Smooth muscle cell (in vitro differentiated cells): ENCODE data around the gene TSHZ2. TPM values are rescaled to one million over a fixed set of nuclear protein-coding genes. Genes with fewer than 3 reads are reported as not detected.

Source experiments
- DNase-seq: peaks from one replicate; lab custom pipeline; 2025; ENCODE audit not compliant: unreplicated experiment; lab: John Stamatoyannopoulos, UW
- H2AFZ ChIP-seq: fragments of 200-600 bp; sonication (generic); 2 replicates; pipeline ENCODE4 v1.6.0; 2016; ENCODE audit warnings: antibody characterized with exemption, low read depth, mild to moderate bottlenecking
- H3F3A ChIP-seq: fragments of 200-600 bp; sonication (generic); 2 replicates; pipeline ENCODE4 v1.6.0; 2017; ENCODE audit warnings: antibody characterized with exemption, low read depth
- H3K27ac ChIP-seq: fragments of 200-600 bp; sonication (generic); 2 replicates; pipeline ENCODE4 v1.5.1; 2016; ENCODE audit warnings: low read depth, mild to moderate bottlenecking
- H3K27me3 ChIP-seq: fragments of 200-600 bp; sonication (generic); 2 replicates; pipeline ENCODE4 v1.6.1; 2016; ENCODE audit warnings: low read depth, mild to moderate bottlenecking
- H3K36me3 ChIP-seq: fragments of 200-600 bp; sonication (generic); 2 replicates; pipeline ENCODE4 v1.5.1; 2016; ENCODE audit warnings: low read depth
- H3K4me1 ChIP-seq: fragments of 200-600 bp; sonication (generic); 2 replicates; pipeline ENCODE4 v1.5.1; 2016; ENCODE audit warnings: low read depth
- H3K4me2 ChIP-seq: fragments of 200-600 bp; sonication (generic); 2 replicates; pipeline ENCODE4 v1.6.0; 2016; ENCODE audit warnings: mild to moderate bottlenecking
- H3K4me3 ChIP-seq: fragments of 200-600 bp; sonication (generic); 2 replicates; pipeline ENCODE4 v1.5.1; 2016; ENCODE audit warnings: mild to moderate bottlenecking
- H3K79me2 ChIP-seq: fragments of 200-600 bp; sonication (generic); 2 replicates; pipeline ENCODE4 v1.6.0; 2016; ENCODE audit warnings: low read depth, mild to moderate bottlenecking
- H3K9ac ChIP-seq: fragments of 200-600 bp; sonication (generic); 2 replicates; pipeline ENCODE4 v1.6.0; 2016; ENCODE audit warnings: low read depth
- H3K9me3 ChIP-seq: fragments of 200-600 bp; sonication (generic); replicated peaks from 2 replicates; pipeline ENCODE4 v1.5.1; 2016; ENCODE audit warnings: low read depth
- H4K20me1 ChIP-seq: fragments of 200-600 bp; sonication (generic); 2 replicates; pipeline ENCODE4 v1.6.0; 2016; ENCODE audit warnings: low read depth
- WGBS: methylation state at CpG from one replicate; pipeline ENCODE4 v1.1.7; 2016; ENCODE audit warnings: low lambda C conversion rate; 5-methylcytosine and 5-hydroxymethylcytosine counted together
- polyA plus RNA-seq: library from polyadenylated mRNA; unstranded; fragments of >200 nt; fragmentation: Nextera tagmentation; extraction: Ambion mirVana; gene quantifications from 2 replicates; pipeline ENCODE4 v1.2.1, GENCODE V29; 2016
- total RNA-seq: library from RNA; depleted of rRNA; stranded (reverse); fragments of >200 nt; gene quantifications from 2 replicates; pipeline ENCODE4 v1.2.3, GENCODE V29; 2014
- TF ChIP-seq, protein P1 (sequence below): fragments of 200-600 bp; sonication (generic); IDR thresholded peaks from 2 replicates; pipeline ENCODE4 v1.5.1; 2017; ENCODE audit warnings: borderline replicate concordance, mild to moderate bottlenecking, antibody characterized with exemption; ENCODE audit not compliant: insufficient read depth, poor library complexity, severe bottlenecking

Gene TSHZ2
- total and polyA plus RNA-seq, 2 experiments from 2014 or later = 4.8 to 6.6 TPM

DNA sequence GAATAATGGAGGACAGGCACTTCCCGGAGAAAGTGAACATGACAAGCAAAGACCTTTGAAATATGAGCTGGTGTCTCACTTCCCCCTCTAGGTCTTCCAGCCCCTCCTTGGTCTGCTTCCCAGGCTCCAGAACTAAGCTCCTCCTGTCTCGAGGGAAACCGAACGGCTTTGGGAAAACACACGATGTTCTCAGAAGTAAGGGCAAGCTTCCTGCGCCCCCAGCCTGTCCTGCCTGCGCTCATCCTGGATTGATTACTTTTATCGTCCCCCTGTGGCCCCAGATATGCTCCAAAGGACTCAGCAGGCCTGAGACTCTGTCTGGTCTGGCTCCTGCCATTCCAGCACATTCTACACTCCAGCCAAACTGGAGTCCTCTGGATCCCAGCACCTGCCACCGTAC is 538.1 kb downstream of the TSHZ2 start:
- no peaks in the 10 kb centered on the region for H3K9me3 ChIP-seq
- no peak overlapping the region for H2AFZ ChIP-seq
- no peaks in the 10 kb centered on the region for H4K20me1 ChIP-seq
- no peaks in the 10 kb centered on the region for H3K79me2 ChIP-seq
- H3K4me3 ChIP-seq = no peak overlapping the region
- H3K9ac ChIP-seq = no peak overlapping the region
- H3K4me2 ChIP-seq = no peak overlapping the region
- H3K4me1 ChIP-seq = no peaks in the 10 kb centered on the region
- no peak overlapping the region for H3K27ac ChIP-seq
- TF ChIP-seq, protein P1, sequence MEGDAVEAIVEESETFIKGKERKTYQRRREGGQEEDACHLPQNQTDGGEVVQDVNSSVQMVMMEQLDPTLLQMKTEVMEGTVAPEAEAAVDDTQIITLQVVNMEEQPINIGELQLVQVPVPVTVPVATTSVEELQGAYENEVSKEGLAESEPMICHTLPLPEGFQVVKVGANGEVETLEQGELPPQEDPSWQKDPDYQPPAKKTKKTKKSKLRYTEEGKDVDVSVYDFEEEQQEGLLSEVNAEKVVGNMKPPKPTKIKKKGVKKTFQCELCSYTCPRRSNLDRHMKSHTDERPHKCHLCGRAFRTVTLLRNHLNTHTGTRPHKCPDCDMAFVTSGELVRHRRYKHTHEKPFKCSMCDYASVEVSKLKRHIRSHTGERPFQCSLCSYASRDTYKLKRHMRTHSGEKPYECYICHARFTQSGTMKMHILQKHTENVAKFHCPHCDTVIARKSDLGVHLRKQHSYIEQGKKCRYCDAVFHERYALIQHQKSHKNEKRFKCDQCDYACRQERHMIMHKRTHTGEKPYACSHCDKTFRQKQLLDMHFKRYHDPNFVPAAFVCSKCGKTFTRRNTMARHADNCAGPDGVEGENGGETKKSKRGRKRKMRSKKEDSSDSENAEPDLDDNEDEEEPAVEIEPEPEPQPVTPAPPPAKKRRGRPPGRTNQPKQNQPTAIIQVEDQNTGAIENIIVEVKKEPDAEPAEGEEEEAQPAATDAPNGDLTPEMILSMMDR = no peak
- no peak for DNase-seq
- WGBS = 97% methylated on average over 9 of the region's 9 CpGs
- no peaks in the 10 kb centered on the region for H3F3A ChIP-seq
- H3K27me3 ChIP-seq = no peaks in the 10 kb centered on the region
- no peaks in the 10 kb centered on the region for H3K36me3 ChIP-seq

DNA sequence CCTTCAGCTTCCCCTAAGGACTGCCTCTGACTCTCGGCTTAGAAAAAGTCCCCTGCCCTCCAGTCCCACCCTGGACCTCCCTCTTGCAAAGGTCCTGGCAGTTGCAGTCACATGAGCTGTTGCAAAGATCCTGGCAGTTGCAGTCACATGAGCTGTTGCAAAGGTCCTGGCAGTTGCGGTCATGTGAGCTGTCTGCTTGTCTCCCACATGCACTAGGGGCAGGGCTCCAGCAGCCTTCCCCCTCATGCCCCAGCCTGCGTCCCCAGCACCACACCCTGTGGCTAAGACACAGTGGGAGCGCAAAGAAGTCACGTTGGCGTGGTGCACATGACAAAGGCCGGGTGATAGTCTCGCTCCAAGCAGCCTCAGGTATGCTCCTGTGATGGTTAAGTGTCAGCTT is 538.5 kb downstream of the TSHZ2 start:
- Histone ChIP-seq H3K27me3 (no peaks in the 10 kb centered on the region), H3K9me3 (no peaks in the 10 kb centered on the region), H3K79me2 (no peaks in the 10 kb centered on the region), H3F3A (no peaks in the 10 kb centered on the region), H3K4me2 (no peak overlapping the region), H2AFZ (no peak overlapping the region), H3K4me3 (no peak overlapping the region), H3K4me1 (no peaks in the 10 kb centered on the region), H4K20me1 (no peaks in the 10 kb centered on the region), H3K36me3 (no peaks in the 10 kb centered on the region), H3K9ac (no peak overlapping the region), H3K27ac (no peak overlapping the region)
- no peak for DNase-seq
- WGBS = 94% methylated on average over 8 of the region's 8 CpGs
- TF ChIP-seq, protein P1 = no peak

DNA sequence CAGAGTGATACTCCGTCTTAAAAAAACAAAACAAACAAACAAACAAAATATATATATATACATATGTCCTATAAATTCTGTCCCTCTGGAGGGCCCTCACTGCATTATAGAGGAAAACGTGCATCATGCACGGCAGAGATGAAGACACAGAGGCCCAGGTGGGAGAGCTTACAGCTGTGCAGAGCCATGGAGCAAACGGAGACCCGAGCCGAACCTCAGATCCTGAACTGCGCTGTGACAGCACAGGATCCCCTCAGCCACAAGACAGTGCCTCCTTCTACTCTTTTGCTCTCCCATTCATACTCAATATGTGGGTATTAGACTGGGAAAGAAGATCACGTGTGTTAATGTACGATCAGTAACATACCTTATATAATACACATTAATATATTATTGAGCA is 539.9 kb downstream of the TSHZ2 start:
- Histone ChIP-seq H3K4me2 (no peak overlapping the region), H3K4me3 (no peak overlapping the region), H3K27me3 (no peaks in the 10 kb centered on the region), H2AFZ (no peak overlapping the region), H3K9ac (no peak overlapping the region), H3K36me3 (no peaks in the 10 kb centered on the region), H3K79me2 (no peaks in the 10 kb centered on the region), H3K4me1 (no peaks in the 10 kb centered on the region), H3K27ac (no peak overlapping the region), H4K20me1 (no peaks in the 10 kb centered on the region), H3F3A (no peaks in the 10 kb centered on the region), H3K9me3 (no peaks in the 10 kb centered on the region)
- TF ChIP-seq, protein P1 = no peak
- no peak for DNase-seq
- WGBS = 94% methylated on average over 9 of the region's 9 CpGs

DNA sequence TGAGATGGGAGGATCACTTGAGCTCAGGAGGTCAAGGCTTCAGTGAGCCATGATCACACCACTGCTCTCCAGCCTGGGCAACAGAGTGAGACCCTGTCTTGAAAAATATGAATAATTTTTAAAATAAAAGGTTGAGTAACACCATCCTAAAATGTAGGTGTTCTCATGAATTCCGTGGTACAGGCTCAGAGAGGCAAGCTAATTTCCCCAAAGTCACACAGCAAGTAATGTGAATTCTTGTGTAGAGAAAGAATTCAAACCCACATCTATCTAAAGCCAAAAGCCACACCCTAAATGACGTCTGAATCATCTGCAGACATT is 541.0 kb downstream of the TSHZ2 start:
- Histone ChIP-seq H3K27me3 (no peaks in the 10 kb centered on the region), H3K9ac (no peak overlapping the region), H3K27ac (no peak overlapping the region), H3K79me2 (no peaks in the 10 kb centered on the region), H4K20me1 (no peaks in the 10 kb centered on the region), H3K4me3 (no peak overlapping the region), H3K4me1 (no peaks in the 10 kb centered on the region), H3K9me3 (no peaks in the 10 kb centered on the region), H3K4me2 (no peak overlapping the region), H3F3A (no peaks in the 10 kb centered on the region), H3K36me3 (no peaks in the 10 kb centered on the region), H2AFZ (no peak overlapping the region)
- TF ChIP-seq, protein P1 = no peak
- DNase-seq = no peak
- 66% methylated on average over 2 of the region's 2 CpGs for WGBS
